Caki2 (cell line): ENCODE results near the gene TACR2. TPM values are rescaled to one million over a fixed set of nuclear protein-coding genes. Genes with fewer than 3 reads are reported as not detected.

Source experiments
- DNase-seq: peaks from one replicate; pipeline ENCODE4 v3.0.0-alpha.2; 2015; ENCODE audit warnings: low read depth
- in situ Hi-C: cut with HindIII; loops from 2 replicates; pipeline ENCODE4 v1.10.0; 2016; ENCODE audit warnings: low sequenced_read_pairs, low pct_unique_long_range_greater_than_20kb, mixed read lengths
- total RNA-seq: library from RNA; depleted of rRNA; stranded (reverse); fragments of >200 nt; shearing (Covaris generic); gene quantifications from 2 replicates; pipeline ENCODE4 v1.2.3, GENCODE V29; 2014; ENCODE audit warnings: low replicate concordance

TACR2 gene
- total RNA-seq, 1 experiment from 2014 or later = not detected

DNA sequence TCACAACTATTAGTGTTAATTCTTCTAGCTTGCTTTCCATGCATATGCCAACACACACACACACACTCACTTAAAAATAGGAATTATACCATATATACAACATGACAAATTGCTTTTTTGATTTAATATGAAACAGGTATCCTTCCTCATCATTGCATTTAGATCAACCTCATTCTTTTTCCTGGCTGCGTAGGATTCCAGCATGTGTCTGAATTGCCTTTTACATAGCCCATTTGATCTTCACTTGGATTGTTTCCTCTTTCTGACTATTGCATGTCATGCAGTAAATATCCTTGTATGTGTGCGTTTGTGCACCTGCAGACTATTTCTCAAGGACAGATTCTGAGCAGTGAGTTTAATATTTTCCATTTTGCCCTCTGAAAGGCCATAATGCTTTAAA is 28.2 kb downstream of the TACR2 start:
- in situ Hi-C loops = no loop called here
- DNase-seq = no peak

- DNase-seq = no peak
- in situ Hi-C loops = no loop called here
Observed at GRCh38 chr10:69387500-69387899, 29.2 kb downstream of the TACR2 start.

DNA sequence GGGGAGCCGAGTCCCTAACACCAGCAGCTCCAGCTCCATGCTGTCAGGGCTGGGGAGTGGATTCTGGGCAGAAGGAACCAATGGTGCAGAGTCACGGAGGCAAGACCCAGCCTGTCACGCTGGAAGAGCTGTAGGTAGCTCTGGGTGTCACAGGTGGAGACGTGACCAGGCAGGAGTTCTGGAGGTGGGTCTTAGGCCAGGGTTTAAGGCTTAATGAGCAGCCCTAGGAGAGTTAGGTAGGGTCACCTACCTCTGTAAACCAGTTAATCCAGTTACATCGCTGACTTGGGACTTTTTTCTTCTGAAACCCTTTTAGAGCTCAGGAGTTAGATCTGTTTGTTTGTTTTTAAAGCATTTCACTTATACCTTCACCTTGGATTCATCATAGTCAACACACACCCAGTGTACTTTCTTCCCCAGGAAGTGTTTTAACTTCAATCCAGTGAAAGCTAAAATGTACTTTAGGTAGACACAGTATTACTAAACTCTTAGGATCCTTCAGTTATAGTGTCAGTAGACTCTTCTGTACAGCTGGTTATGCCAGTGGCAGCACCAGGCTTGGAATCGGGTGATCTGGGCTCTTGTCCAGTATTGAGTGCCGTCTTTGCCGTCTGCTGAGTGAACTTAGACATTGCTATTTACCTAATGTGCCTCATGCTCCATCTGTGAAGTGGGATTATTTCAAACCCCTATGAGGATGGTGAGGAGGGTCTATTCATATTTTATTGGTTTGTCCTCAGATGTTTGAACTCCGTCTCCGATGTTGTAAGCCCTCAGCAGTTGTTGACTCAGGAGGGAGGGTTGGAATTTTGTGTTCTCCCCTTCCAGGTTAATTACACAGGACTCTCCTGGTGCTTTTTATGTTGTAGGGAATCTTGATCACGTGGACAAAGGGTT is 31.0 kb downstream of the TACR2 start:
- in situ Hi-C loops = no loop called here
- no peak for DNase-seq

DNA sequence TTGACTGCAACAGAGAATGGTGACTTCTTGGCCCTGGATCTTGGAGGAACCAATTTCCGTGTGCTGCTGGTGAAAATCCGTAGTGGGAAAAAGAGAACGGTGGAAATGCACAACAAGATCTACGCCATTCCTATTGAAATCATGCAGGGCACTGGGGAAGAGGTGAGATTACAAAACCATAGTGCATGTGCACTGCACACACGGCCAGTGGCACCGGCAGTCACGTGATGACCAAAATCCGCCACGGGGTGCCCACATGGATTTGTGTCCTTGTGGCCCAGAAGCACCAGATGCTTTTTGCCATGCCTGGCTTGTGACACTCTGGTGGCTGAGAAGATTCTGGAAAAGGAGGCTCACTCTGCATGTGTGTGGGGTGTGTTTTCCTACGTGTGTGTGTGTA is 32.4 kb downstream of the TACR2 start:
- in situ Hi-C loops = no loop called here
- DNase-seq = no peak

DNA sequence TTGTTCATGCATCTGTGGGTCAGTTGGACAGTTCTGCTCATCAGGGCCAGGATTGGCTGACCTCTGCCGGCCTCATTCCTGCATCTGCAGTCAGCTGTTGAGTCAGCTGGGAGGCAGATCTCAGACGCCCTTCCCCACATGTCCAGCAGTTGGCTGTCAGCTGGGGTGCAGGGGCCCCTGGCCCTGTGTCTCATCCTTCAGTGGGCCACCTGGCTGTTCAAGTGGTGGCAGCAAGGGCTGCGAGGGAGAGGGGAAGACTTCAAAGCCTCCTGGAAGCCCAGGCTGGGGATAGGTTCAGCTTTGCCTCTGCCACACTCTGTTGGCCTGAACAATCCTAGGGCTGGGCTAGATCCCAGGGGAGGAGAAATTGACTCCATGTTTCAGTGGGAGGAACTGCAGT is 33.2 kb downstream of the TACR2 start:
- in situ Hi-C loops = no loop called here
- no peak for DNase-seq

- DNase-seq = peak; percentile 73
- in situ Hi-C loops = no loop called here
Observed at GRCh38 chr10:69382382-69383117, 34.2 kb downstream of the TACR2 start.

GRCh38 chr10:69379800-69380199 is 36.9 kb downstream of the TACR2 start:
- DNase-seq = no peak
- in situ Hi-C loops = no loop called here

- no peak for DNase-seq
- in situ Hi-C loops = no loop called here
Observed at GRCh38 chr10:69377933-69378332, 38.8 kb downstream of the TACR2 start.

- DNase-seq = no peak
- in situ Hi-C loops = no loop called here
Observed at GRCh38 chr10:69377191-69377590, 39.5 kb downstream of the TACR2 start.

DNA sequence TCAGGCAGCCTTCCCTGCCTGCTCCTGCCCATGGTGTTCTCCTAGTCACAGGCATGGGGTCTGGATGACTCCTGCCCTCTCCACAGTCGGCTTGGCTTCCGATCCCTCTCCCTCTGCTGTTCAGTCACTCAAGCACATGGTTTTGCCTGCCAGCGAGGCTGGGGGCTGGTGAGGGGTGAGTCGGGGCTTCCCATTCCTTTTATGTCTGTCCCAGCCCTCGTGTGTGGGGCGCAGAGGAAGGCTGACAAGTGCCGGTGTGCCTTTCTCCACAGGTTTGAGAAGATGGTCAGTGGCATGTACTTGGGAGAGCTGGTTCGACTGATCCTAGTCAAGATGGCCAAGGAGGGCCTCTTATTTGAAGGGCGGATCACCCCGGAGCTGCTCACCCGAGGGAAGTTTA is 40.1 kb downstream of the TACR2 start:
- in situ Hi-C loops = no loop called here

DNA sequence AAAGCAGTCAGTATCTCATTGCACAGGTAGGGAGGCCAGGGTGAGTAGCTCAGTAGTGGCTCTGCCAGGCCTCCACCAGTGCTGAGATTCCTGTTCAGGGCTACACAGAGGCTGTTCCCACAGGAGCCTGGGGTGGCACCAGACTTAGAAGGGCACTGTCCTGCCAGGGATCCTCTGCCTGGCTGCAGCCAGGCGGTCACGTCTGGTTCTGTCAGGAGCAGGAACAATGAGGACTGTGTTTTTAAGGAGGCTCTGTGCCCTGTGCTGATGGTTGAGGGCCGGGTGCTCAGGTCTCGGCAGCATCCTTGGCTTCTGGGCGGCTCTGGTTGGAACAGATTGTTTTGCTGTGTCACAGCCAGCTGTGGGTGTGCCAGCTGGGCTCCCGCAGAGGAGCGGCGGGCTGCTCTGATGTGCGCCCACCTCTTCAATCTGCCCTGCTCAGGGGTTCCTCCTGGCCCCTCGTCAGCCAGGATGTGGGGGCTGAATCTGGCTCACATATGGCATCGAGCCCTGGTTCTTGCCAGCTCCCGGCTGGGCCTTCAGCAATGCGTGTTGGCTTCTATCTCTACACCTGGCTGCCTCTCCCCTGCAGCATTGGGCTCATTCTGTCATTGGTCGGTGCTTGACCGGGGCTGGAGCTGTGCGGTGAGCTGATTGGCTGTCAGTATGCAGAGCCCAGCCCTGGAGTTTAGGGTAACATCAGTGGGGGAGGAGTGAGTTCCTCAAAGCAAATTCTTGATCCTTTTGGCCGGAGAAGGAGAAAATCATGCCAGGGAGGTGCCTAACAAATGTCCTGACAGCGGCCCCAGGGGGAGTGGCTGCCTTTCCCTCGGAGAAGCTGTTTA is 41.2 kb downstream of the TACR2 start:
- DNase-seq = peak; percentile 32
- in situ Hi-C loops = no loop called here

More for the DNA sequence above, 40.1 kb downstream of the TACR2 start:
- no peak for DNase-seq

- no peak for DNase-seq
- in situ Hi-C loops = no loop called here
Observed at GRCh38 chr10:69374931-69375306, 41.8 kb downstream of the TACR2 start.

GRCh38 chr10:69374242-69374641 is 42.5 kb downstream of the TACR2 start:
- in situ Hi-C loops = no loop called here
- DNase-seq = no peak

GRCh38 chr10:69372126-69372980 is 44.4 kb downstream of the TACR2 start:
- in situ Hi-C loops = no loop called here
- no peak for DNase-seq

GRCh38 chr10:69367469-69367868 is 49.2 kb downstream of the TACR2 start:
- DNase-seq = no peak
- in situ Hi-C loops = no loop called here

GRCh38 chr10:69366738-69367137 is 50.0 kb downstream of the TACR2 start:
- DNase-seq = no peak
- in situ Hi-C loops = no loop called here

DNA sequence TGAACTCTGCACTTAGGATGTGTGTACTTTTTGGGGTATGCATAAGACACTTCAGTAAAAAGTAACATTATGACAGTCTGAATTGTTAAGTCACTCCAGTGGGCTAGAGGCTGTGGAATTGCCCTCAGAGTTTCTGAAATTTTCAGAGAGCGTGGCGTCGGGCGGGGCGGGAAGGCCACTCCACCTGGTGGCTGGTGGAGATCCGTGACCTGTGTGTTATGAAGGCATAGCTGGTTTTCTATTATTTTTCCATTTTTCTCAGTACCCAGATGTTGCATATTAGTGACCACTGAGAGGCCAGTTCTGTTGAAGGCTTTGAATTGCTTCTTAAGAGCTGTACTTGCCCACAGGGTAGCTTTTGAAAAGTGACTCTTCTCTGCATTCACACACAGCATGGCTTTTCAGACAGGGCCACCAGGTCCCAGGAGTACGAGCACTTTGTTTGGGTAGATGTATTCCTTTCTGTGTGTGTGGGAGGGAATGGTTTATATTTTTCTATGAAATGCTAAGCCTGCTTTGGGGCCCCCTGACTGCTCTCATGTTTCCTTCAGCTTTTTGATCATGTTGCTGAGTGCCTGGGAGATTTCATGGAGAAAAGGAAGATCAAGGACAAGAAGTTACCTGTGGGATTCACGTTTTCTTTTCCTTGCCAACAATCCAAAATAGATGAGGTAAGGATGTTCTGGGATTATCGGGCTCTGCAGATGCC is 52.3 kb downstream of the TACR2 start:
- in situ Hi-C loops = no loop called here
- no peak for DNase-seq
